Measurements from ENCODE around the gene C11orf68.

C11orf68 gene

GRCh38 chr11:65912845-65913244, 6.0 kb downstream of the C11orf68 start:
- peak; percentile 68 for DNase-seq (ENCODE audit: low read depth)
- no peak for TF ChIP-seq CTCF (conservative IDR thresholded peaks at IDR 0.05; ENCODE audit: low read length)
- no peak overlapping the region for H3K4me3 ChIP-seq (ENCODE audit: low read length)

GRCh38 chr11:65911682-65912568, 6.9 kb downstream of the C11orf68 start:
- H3K4me3 ChIP-seq (ENCODE audit: low read length) = no peak overlapping the region
- DNase-seq (ENCODE audit: low read depth) = peak; percentile 89
- peak; percentile 54 for TF ChIP-seq CTCF (conservative IDR thresholded peaks at IDR 0.05; ENCODE audit: low read length)

- no peak overlapping the region for H3K4me3 ChIP-seq (ENCODE audit: low read length)
- no peak for TF ChIP-seq CTCF (conservative IDR thresholded peaks at IDR 0.05; ENCODE audit: low read length)
- no peak for DNase-seq (ENCODE audit: low read depth)
Measured at GRCh38 chr11:65907878-65908277, 11.0 kb downstream of the C11orf68 start.

GRCh38 chr11:65906602-65907001, 12.3 kb downstream of the C11orf68 start:
- no peak for TF ChIP-seq CTCF (conservative IDR thresholded peaks at IDR 0.05; ENCODE audit: low read length)
- no peak overlapping the region for H3K4me3 ChIP-seq (ENCODE audit: low read length)
- no peak for DNase-seq (ENCODE audit: low read depth)

- no peak overlapping the region for H3K4me3 ChIP-seq (ENCODE audit: low read length)
Measured at GRCh38 chr11:65903715-65904114, 15.1 kb downstream of the C11orf68 start.

GRCh38 chr11:65903068-65903481, 15.8 kb downstream of the C11orf68 start:
- TF ChIP-seq CTCF (conservative IDR thresholded peaks at IDR 0.05; ENCODE audit: low read length) = no peak
- DNase-seq (ENCODE audit: low read depth) = peak; percentile 93
- H3K4me3 ChIP-seq (ENCODE audit: low read length) = peak overlapping the region; percentile 12; the same call in 1 of the 2 replicates

More at GRCh38 chr11:65903715-65904114, 15.1 kb downstream of the C11orf68 start:
- no peak for DNase-seq (ENCODE audit: low read depth)
- TF ChIP-seq CTCF (conservative IDR thresholded peaks at IDR 0.05; ENCODE audit: low read length) = no peak

- peak overlapping the region; percentile 43; the same call in 1 of the 2 replicates for H3K4me3 ChIP-seq (ENCODE audit: low read length)
- TF ChIP-seq CTCF (conservative IDR thresholded peaks at IDR 0.05; ENCODE audit: low read length) = no peak
- no peak for DNase-seq (ENCODE audit: low read depth)
Measured at GRCh38 chr11:65900899-65901180, 18.0 kb downstream of the C11orf68 start.

Data from AG10803 (cell line).